Tibial artery (tissue), 4 donors: Measurements from ENCODE around the gene PDE6A.

Source experiments
- DNase-seq, 2 donors: peaks; one replicate each; pipeline ENCODE4 v3.0.0-alpha.2; 2019
- H3K27ac ChIP-seq, 2 donors: fragments of 200-600 bp; sonication (generic) in 1 of 2; 1 replicate in 1 of 2; 2 replicates in 1 of 2; pipeline ENCODE4 v1.5.1; 2018 to 2019; ENCODE audit warnings: mild to moderate bottlenecking in 1 of 2
- H3K27me3 ChIP-seq, 2 donors: fragments of 200-600 bp; sonication (generic) in 1 of 2; one replicate each; pipeline versions ENCODE4 v1.5.1 to v1.6.0; 2016 to 2019
- H3K36me3 ChIP-seq, 3 donors: fragments of 200-600 bp; sonication (generic) in 2 of 3; one replicate each; pipeline ENCODE4 v1.5.1; 2016 to 2019; ENCODE audit warnings: mild to moderate bottlenecking in 2 of 3
- H3K4me1 ChIP-seq, 4 donors: fragments of 200-600 bp; sonication (generic) in 2 of 4; 1 replicate in 3 of 4; 2 replicates in 1 of 4; pipeline ENCODE4 v1.5.1; 2016 to 2019
- H3K4me3 ChIP-seq, 2 donors: fragments of 200-600 bp; sonication (generic) in 1 of 2; 1 replicate in 1 of 2; 2 replicates in 1 of 2; pipeline ENCODE4 v1.5.1; 2018 to 2019; ENCODE audit warnings: mild to moderate bottlenecking in 2 of 2
- H3K9me3 ChIP-seq, 3 donors: fragments of 200-600 bp; sonication (generic) in 1 of 3; one replicate each; pipeline ENCODE4 v1.5.1; 2016 to 2019
- intact Hi-C: fragments of 100-400 bp; cut with DNase I; formaldehyde crosslinking; loops from one replicate; pipeline ENCODE4 v1.15.0; 2023; ENCODE audit warnings: low total_unique reads
- TF ChIP-seq, protein P1 (sequence below), 2 experiments: fragments of 200-600 bp in 1 of 2; fragments of 450-650 bp in 1 of 2; IDR thresholded peaks; one replicate each; pipeline ENCODE4 v1.5.1; 2017 to 2019; ENCODE audit warnings: antibody characterized with exemption in 2 of 2, mild to moderate bottlenecking in 1 of 2, moderate library complexity in 1 of 2

Gene PDE6A

DNA sequence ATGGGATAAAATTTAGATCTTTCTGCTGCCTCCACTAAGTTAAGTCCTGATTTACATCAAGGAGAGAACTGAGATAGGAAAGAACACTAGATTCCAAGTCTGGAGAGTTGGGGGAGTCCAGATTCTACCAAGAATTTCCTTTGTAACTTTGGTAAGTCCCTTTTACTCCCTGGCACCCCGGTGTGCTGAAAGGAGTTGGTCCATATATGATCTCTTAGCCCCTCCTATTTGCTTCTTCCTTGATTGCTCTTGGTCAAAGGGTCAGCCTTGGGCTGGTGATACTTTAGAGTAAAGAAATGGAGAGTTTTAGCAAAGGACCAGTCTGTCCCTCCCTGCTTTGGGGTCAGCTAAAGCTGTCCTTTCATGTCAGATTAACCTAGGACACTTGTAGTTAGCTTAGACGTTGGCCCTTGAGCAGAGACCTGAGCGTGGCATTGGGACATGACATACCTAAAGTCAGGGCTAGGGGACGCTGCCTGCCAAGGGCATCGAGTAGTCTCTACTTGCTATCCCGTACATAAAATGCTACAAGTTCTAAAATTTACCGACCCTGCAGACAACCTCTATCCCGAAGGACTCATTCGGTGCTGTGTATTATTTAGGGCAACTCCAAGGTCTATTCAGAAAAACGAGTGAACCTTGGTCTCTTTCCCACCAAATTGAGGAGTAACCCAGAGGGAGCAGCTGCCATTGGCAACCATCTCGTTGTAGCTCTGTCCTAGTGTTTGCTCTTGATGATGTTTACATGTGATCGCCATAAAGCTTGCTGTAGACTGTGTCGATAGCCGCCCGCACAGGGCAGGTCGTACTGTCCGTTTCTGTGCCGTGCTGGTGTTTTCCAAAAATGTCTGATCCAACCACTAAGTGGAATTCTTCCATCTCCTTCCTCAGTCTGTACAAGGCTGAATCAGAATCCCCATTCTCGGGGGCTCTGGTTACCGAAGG lies 94.4 kb downstream of the PDE6A start:
- Histone ChIP-seq H3K4me1 (no peaks in the 10 kb centered on the region), H3K9me3 (no peaks in the 10 kb centered on the region), H3K27ac (no peak overlapping the region), H3K27me3 (no peaks in the 10 kb centered on the region), H3K4me3 (no peak overlapping the region), H3K36me3 (peaks cover 0 to 32% (median 31%) of the 10 kb centered on the region in 3 donors)
- intact Hi-C loops, result no loop called here
- TF ChIP-seq, protein P1, sequence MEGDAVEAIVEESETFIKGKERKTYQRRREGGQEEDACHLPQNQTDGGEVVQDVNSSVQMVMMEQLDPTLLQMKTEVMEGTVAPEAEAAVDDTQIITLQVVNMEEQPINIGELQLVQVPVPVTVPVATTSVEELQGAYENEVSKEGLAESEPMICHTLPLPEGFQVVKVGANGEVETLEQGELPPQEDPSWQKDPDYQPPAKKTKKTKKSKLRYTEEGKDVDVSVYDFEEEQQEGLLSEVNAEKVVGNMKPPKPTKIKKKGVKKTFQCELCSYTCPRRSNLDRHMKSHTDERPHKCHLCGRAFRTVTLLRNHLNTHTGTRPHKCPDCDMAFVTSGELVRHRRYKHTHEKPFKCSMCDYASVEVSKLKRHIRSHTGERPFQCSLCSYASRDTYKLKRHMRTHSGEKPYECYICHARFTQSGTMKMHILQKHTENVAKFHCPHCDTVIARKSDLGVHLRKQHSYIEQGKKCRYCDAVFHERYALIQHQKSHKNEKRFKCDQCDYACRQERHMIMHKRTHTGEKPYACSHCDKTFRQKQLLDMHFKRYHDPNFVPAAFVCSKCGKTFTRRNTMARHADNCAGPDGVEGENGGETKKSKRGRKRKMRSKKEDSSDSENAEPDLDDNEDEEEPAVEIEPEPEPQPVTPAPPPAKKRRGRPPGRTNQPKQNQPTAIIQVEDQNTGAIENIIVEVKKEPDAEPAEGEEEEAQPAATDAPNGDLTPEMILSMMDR (IDR thresholded peaks at IDR 0.05), result no peak
- DNase-seq, result no peak

GRCh38 chr5:149849280-149849965 lies 95.2 kb downstream of the PDE6A start:
- Histone ChIP-seq H3K27me3 (no peaks in the 10 kb centered on the region), H3K4me1 (no peaks in the 10 kb centered on the region), H3K27ac (no peak overlapping the region), H3K36me3 (peaks cover 0 to 37% (median 31%) of the 10 kb centered on the region in 3 donors), H3K4me3 (no peak overlapping the region), H3K9me3 (no peaks in the 10 kb centered on the region)
- TF ChIP-seq, protein P1 (IDR thresholded peaks at IDR 0.05), result no peak
- intact Hi-C loops, result no loop called here
- no peak for DNase-seq

- Histone ChIP-seq H3K27me3 (no peaks in the 10 kb centered on the region), H3K4me1 (no peaks in the 10 kb centered on the region), H3K9me3 (no peaks in the 10 kb centered on the region), H3K27ac (no peak overlapping the region), H3K36me3 (peaks cover 0 to 37% (median 31%) of the 10 kb centered on the region in 3 donors), H3K4me3 (no peak overlapping the region)
- intact Hi-C loops, result no loop called here
- no peak for DNase-seq
- TF ChIP-seq, protein P1 (IDR thresholded peaks at IDR 0.05), result no peak
Measured at GRCh38 chr5:149847611-149848010, 97.0 kb downstream of the PDE6A start.

GRCh38 chr5:149846021-149846420 lies 98.6 kb downstream of the PDE6A start:
- Histone ChIP-seq H3K9me3 (no peaks in the 10 kb centered on the region), H3K4me1 (no peaks in the 10 kb centered on the region), H3K4me3 (no peak overlapping the region), H3K36me3 (peaks cover 0 to 49% (median 31%) of the 10 kb centered on the region in 3 donors), H3K27ac (no peak overlapping the region), H3K27me3 (no peaks in the 10 kb centered on the region)
- intact Hi-C loops, result no loop called here
- TF ChIP-seq, protein P1 (IDR thresholded peaks at IDR 0.05), result no peak
- DNase-seq, result no peak

- no peaks in the 10 kb centered on the region for H3K4me1 ChIP-seq
- H3K4me3 ChIP-seq, result no peak overlapping the region
- H3K27me3 ChIP-seq, result no peaks in the 10 kb centered on the region
- peaks cover 0 to 49% (median 31%) of the 10 kb centered on the region in 3 donors for H3K36me3 ChIP-seq
- no peaks in the 10 kb centered on the region for H3K9me3 ChIP-seq
- H3K27ac ChIP-seq, result no peak overlapping the region
- intact Hi-C loops, result no loop called here
- DNase-seq, result no peak
- TF ChIP-seq, protein P1 (IDR thresholded peaks at IDR 0.05), result no peak
Measured at GRCh38 chr5:149845601-149846000, 99.0 kb downstream of the PDE6A start.
